HG02943 (cell line): ENCODE results near the gene CAPN11.

ENCODE experiments used
- ATAC-seq: cut with Tn5 transposase; IDR thresholded peaks from one replicate; pipeline ENCODE4 v1.9.1; 2021; ENCODE audit warnings: mild to moderate bottlenecking, low read depth, moderate library complexity; ENCODE audit not compliant: unreplicated experiment

The CAPN11 gene

GRCh38 chr6:44202332-44202971 lies 43.8 kb downstream of the CAPN11 start:
- no peak for ATAC-seq

- ATAC-seq, result no peak
Observed at GRCh38 chr6:44202972-44203750, 44.5 kb downstream of the CAPN11 start.

DNA sequence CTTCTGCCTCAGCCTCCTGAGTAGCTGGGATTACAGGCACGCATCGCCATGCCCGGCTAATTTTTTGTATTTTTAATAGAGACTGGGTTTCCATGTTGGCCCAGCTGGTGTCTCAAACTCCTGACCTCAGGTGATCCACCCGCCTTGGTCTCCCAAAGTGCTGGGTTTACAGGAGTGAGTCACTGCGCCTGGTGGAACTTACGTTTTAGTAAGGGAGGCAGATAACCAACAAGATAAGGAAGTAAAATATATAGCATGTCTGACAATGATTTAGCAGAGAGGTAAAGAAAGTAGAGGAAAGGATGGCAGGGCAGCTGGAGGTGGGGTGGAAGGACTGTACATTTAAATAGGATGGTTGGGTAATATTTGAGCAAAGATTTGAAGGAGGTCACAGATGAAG lies 45.3 kb downstream of the CAPN11 start:
- ATAC-seq, result no peak

DNA sequence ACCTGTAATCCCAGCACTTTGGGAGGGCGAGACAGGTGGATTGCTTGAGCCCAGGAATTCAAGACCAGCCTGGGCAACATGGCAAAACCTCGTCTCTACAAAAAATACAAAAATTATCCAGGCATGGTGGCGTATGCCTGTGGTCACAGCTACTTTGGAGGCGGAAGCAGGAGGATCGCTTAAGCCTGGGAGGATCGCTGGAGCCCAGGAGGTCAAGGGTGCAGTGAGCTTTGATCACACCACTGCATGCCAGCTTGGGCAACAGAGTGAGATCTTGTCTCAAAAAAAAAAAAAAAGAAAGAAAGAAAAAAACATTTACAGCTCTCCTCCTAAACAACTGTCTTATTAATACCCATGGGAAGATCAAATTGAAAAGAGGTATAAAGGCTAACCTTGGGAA lies 49.3 kb downstream of the CAPN11 start:
- no peak for ATAC-seq

DNA sequence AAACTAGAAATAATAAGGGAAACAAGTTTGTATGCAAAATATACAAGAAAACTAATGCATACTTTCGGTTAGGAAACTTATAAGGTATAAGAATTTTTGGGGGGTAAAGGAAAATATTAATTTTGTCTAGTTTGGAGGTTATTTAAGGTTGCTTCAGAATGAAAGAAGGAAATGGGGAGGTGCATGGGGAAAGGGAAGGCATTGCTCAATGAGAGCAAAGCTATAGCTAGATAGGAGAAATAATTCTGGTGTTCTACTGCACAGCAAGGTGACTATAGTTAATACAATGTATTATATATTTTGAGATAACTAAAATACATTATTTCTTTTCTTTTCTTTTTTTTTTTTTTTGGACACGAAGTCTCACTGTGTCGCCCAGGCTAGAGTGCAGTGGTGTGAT lies 52.7 kb downstream of the CAPN11 start:
- ATAC-seq, result no peak

DNA sequence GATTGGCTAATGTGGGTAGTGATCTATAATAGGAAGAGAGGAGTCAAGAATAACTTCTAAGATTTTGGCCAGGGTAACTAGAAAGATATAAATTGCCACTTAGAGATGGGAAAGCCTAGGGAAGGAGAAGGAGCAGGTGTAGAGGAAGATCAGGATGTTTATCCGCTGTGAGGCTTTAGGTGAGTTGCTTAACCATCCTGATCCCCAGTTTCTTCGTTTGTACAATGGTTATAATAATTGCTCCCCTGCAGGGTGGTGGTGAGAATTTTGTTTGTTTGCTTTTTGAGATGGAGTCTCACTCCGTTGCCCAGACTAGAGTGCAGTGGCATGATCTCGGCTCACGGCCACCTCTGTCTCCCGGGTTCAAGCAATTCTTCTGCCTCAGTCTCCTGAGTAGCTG lies 55.7 kb downstream of the CAPN11 start:
- ATAC-seq, result no peak

GRCh38 chr6:44216677-44217331 lies 58.2 kb downstream of the CAPN11 start, which contains the start of gene MYMX:
TSS of gene MYMX (plus strand) at chr6:44216926. CDS start at chr6:44217472, 546 bp downstream.
- ATAC-seq, result no peak

GRCh38 chr6:44217332-44218143 lies 58.9 kb downstream of the CAPN11 start:
- ATAC-seq, result no peak

GRCh38 chr6:44219053-44219814 lies 60.6 kb downstream of the CAPN11 start:
- peak; percentile 57 for ATAC-seq

DNA sequence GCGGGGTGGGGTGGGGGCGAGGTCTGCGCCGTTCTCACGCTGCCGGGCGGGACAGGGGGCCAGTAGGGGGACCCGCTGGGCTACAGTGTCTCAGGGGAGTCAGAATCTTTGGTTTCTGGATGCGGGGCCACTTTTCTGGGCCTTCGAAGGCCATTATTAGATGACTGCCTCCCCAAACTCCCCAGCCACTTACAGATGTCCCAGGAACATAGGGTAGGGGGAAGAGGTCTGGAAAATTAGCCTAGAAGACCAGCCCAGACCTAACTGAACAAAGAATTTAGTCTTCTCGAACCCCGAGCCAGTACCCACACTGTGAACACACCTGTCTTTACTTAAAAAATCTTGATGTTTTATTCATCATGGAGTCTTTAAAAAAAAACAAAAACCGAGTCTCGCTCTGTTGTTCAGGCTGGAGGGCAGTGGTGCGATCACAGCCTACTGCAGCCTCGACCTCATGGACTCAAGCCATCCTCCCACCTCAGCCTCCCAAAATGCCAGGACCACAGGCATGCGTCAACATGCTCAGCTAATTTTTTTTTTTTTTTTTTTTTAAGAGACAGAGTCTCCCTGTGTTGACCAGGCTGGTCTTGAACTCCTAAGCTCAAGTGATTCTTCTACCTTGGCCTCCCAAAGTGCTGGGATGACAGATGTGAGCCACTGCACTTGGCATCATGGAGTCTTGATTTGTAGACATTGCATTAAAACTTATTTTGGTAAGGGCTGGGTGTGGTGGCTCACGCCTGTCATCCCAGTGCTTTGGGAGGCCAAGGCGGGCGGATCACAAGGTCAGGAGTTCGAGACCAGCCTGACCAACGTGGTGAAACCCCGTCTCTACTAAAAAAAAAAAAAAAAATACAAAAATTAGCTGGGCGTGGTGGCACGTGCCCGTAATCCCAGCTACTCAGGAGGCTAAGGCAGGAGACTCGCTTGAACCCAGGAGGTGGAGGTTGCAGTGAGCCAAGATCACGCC lies 61.5 kb downstream of the CAPN11 start:
- no peak for ATAC-seq

GRCh38 chr6:44220913-44221290 lies 62.3 kb downstream of the CAPN11 start:
- no peak for ATAC-seq

GRCh38 chr6:44221291-44221960 lies 62.8 kb downstream of the CAPN11 start:
- no peak for ATAC-seq

DNA sequence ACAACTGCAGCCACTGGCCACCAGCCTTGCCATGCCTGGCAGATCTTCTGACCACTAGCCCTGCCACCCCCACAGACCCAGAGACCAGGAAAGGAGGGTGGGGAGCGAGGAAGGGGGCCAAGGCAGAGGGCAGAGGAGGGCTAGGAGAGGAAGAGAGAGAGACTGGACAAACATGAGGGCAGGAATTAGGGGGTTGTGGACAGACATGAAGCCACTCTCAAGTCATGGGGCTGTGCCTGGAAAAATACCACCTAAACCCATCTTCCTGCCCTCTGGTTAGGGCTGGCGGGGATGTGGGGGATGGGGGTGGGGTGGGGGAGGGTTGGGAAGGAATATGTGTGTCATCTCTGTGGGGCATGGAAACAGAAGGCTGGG lies 63.3 kb downstream of the CAPN11 start:
- ATAC-seq, result no peak

GRCh38 chr6:44222486-44223318 lies 64.1 kb downstream of the CAPN11 start:
- ATAC-seq, result peak; percentile 2

DNA sequence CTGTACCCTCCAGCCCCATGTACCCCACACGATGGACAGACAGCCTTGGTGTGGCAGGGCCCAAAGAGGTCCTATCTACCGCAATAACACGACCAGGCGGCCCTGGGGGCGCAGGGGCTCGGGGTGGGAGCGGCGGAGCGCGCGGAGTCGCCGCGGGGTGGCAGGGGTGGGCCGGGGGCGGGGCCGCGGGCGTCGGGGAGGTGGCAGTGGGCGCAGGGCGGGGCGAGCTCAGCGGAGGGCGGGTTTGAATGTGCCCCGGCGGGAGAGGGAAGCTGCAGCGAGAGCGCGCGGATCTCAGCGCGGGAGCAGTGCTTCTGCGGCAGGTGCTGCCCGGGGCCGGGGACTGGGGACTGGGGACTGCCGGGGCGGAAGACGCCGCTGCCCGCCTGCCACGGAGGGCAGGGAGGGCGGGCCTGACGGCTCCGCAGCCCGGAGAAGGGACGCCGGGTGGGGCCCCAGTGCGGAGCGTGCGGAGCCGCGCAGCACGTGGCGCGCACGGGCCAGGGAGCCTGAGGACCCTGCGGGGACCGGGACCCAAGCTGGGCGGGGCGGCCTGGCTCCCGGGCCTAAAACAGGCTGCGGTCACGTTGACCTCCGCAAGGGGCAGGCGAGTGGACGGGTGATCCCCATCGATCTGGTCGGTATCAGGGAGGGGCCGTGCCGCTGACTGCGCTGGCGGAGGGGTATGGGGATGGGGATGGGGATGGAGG lies 64.9 kb downstream of the CAPN11 start, which contains the start of gene SLC29A1:
TSS of gene SLC29A1 (plus strand) at position 277 of the 710 bp plus-strand sequence. CDS start 3,719 bp downstream, outside the sequence.
- peak; percentile 42 for ATAC-seq

DNA sequence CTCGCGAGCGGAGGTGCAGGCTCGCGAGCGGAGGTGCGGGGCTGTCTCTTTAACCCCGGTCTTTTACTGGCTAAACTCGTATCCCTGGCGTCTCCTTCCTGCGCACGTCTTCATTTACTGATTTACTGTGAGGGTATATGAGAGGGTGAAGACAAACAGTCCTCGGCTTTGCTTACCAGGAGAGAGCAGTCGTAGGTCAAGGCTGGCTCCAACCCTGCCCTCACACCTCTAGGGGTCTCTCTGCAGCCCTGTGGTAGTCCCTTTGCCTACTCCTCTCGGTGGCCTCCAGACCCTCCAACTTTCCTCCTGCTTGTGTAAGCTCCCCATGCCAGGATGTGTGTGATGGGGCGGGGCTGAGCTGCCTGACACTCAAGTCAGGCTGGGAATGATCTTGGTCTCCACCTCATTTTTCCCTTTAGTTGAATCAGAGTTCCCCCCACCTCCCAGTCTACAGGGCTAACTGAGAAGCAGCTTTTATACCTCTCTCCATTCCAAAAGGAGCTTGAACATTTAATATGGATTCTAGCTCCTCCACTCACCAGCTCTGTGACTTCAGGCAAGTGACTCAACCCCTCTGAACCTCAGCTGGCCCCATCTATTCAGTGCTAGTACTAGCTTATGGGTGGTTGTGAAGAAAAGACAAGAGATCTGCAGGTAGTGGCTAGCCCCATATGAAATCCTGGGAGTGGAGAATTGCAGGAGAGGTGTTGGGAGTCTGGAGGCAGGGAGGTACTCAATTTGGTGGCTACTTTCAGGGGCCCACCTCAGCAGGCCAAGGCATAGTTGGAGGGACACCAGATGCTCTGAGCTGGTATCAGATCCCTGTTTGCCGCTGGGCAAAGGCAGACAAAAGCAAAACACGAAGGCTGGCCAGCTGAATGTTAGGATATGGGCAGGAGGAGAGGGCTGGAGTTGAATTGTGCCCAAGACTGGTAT lies 65.7 kb downstream of the CAPN11 start:
- peak; percentile 12 for ATAC-seq
